Activated CD8-positive, alpha-beta memory T cell treated with anti-CD3 and anti-CD28 coated beads, Interleukin-2, amount 50 U/mL, for 24 hours (primary cell): ENCODE results near the gene NUP205.
A peak's percentile ranks its signal among the peaks of the same experiment; 100 is the strongest.
"Not testable (repeated sequence)": the region's sequence is repeated elsewhere in the genome, so short reads cannot be mapped to it uniquely, and the experiment has no call there.

Experiments used
- DNase-seq: peaks from one replicate; pipeline ENCODE4 v3.0.0-alpha.2; 2020; ENCODE audit errors: extremely low read depth

NUP205 gene

DNA sequence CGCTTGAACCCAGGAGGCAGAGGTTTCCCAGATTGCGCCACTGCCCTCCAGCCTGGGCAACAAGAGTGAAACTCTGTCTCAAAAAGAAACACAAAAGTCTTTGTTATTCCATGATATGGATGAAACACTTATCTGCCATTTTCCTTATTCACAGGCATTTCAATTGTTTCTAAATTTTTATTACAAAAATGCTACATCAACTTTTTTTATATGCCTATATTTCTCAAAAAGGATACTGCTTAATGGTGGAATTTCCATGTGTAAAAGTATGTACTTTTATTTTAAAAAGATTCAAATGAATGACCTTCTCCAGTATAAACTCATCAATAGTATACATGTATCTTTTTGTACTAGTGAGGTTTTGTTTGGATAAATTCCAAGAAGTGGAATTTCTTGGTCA, 62.7 kb downstream of the NUP205 start:
- DNase-seq, result no peak

DNA sequence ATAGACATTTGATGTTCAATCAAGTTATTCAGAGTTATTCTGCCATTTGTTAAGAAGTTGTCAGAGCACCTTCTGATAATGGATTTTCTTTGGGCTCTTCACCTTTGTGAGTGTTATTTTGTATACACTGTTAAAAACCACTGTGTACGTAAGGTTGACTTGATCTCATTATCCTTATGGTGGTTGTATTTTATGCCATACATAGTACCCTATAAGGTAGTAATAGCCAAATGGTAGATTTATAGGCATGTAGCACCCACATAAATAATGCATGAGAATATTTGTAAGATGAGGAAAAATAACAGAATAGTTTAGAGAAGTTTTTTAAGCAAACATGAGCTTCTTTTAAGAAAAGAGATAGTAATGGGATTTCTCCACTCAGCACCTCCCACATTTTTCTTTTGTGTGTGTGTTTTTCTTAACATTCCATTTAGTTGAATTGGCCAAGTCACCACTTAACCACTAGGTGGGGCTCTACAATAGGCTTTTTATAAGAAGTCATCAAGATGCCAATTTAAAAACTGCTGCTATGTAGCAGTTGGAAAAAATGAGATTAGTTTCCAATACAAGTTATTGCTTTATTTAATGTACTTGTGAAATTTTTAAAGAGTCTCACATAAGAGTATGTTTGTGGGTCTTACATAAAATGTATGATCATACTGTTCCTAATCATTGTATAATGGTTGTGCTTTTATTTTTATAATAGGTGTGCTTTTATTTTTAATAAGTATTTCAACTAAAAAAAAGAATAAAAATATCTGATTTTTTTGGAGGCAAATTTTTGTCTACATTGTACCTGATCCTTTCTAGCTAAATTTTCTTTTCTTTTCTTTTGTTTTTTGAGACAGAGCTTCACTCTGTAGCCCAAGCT, 63.5 kb downstream of the NUP205 start:
- DNase-seq, result no peak

DNA sequence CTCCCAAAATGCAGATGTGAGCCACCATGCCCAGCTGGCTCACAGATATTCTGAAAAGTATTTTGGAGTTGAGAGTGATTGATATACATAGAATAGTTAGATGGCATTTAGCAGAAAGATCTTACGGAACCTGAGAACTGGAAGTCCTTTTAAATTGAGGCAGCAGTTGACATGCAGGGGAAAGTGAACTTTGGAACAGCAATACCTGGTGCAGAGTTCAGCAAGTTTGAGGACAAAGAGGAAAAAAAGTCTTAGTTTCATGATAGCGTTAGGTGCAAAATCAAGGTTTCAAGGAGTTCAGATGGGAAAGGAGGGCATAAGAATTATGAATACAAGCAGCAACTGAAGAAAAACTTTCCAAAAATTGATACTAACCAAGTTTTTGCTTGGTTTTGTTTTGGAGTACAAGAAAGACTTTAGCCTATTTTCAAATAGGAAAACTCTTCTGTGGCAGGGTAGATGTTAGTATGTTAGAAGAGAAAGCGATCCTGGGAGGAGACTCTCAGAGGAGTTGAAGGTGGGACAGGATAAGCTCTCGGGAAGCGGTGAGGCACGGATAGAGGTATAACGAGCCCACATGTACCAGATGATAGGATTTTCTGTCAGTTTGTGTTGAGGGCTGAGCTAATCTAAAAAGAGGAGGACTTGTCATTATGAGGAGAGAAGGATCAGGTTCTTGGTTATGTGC, 76.6 kb downstream of the NUP205 start:
- DNase-seq, result no peak

DNA sequence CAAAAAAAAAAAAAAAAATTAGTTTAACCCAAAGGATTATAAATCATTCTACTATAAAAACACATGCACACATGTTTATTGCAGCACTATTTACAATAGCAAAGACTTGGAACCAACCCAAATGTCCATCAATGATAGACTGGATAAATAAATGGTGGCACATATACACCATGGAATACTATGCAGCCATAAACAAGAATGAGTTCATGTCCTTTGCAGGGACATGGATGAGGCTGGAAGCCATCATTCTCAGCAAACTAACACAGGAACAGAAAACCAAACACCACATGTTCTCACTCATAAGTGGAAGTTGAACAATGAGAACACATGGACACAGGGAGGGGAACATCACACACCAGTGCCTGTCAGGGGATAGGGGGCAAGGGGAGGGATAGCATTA, 82.0 kb downstream of the NUP205 start:
- not testable (repeated sequence) for DNase-seq

DNA sequence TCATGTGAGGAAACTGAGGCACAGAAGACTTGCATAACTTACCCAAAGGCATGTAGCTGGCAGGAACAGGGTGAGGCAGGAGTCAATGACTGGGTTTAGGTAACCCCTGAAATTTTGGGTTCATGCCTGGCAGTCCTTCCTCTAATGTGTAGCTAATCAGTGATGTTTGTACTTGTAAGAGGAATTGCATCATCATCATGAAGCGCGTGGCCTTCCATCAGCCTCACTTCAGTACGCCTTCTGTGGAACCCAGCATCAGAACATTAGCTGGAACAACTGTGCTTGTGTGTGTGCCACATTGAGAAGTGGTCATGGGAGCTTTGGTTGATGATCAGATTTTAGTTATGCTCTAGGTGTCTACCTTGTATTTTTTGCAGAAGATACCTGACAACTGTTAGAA, 86.4 kb downstream of the NUP205 start:
- DNase-seq, result no peak

DNA sequence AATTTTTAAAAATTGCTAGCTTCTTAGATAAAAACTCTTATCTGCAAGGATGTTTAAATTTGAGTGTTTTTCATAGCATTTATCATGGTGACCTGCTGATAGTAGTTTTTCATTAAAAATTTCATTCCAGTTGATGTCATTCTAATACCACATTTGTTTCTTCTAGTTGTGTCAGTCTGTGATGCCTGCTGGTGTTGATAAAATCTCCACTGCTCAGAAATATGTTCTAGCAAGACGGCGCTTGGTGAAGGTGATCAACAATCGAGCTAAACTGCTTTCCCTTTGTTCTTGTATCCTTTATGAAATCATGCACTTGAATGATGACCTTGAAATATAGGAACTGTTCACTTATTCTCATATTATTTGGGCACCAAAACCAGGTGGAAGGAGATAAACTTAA, 87.0 kb downstream of the NUP205 start:
- no peak for DNase-seq

DNA sequence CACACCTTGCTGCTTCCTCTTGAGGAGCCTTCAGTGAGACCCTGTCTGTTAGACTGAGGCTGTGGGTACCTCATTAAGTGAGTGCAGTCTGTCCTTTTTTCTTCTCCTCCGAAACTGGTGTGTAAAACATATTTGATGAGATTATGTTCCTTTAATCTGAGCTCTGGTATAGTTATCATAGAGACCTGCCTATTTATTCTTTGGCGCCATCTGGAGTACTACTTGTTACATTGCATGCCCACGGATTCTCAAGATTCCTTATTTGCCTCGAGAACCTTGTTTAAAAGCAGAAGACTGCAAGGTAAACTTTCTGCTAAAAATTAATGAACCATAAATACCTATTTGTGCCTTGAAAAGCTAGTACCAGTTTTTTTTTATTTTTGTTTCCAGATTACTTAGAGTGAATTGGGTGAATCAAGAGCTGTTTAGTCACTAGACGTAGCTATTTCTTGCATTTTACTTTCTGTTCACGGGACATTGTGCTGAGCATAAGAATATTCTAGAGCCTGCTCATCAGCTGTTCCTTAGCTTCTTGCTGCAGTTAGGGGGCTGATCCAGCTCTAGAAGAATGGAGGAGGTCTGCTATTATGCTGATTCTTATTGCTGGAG, 87.7 kb downstream of the NUP205 start:
- DNase-seq, result no peak

DNA sequence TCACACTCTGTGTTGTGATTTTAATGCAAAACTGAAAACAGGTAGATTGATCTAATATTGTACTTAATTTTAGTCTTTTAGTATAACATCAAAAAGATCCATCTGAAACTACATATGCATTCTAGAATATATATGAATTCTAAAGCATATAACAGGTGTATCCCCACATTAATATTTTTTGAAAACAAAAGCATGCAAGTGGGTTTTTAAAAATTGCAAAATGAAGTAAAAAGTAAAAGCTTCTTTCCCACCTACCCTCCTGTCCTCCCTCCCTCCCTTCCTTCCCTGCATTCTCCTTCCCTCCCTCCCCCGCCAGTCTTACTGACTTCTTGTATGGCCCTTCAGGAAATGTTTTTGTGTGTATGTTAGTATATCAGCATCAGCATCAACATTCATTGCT, 90.0 kb downstream of the NUP205 start:
- DNase-seq, result no peak

DNA sequence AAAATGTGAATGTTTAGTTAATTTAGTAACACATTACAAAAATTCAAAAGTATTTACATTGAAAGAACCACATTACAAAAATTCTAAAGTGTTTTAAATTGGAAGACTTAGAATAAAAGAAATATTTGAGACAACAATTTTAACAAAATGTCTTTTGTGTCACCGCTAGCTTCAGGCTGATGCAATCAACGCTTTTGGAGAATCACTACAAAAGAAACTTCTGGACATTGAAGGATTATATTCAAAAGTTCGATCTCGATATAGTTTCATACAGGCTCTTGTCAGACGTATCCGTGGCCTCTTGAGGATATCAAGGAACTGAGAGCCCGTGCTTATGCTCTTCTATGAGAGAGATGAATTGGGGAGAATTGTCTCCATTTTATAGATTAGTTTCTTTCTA, 90.5 kb downstream of the NUP205 start:
- no peak for DNase-seq

DNA sequence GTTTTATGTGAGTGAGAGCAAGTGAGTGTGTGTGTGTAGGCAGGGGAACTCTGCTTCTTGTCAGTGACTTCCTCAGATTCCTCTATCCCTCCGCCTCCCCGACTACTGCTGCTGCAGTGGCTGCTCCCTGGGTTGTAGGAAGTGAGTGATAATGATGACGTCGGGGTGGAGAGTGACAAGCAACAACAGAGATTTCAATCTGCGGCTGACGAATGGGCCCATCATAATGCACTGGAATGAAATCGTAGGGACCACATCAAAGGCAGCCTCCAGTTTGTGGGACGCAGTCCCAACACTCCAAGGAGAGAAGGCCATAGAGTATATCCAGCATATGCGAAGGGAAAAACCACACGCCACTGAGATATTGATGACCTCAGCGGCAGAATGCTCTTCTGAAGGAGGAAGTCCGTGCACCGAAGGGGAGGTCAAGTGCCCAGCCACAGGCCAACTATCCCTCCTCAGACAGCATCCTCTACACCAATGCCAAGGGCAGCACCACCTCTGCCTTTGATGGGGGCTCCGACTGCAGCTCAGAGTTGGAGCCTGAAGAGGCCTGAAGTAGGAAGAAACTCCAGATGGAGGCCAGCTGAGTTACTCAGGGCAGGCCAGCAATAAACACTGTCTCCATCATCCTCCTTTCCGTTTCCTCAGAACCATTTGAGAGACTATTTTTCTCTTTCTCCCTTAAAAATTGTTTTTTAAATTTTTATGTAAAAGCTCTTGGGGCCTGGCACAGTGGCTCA, 93.3 kb downstream of the NUP205 start:
- no peak for DNase-seq

DNA sequence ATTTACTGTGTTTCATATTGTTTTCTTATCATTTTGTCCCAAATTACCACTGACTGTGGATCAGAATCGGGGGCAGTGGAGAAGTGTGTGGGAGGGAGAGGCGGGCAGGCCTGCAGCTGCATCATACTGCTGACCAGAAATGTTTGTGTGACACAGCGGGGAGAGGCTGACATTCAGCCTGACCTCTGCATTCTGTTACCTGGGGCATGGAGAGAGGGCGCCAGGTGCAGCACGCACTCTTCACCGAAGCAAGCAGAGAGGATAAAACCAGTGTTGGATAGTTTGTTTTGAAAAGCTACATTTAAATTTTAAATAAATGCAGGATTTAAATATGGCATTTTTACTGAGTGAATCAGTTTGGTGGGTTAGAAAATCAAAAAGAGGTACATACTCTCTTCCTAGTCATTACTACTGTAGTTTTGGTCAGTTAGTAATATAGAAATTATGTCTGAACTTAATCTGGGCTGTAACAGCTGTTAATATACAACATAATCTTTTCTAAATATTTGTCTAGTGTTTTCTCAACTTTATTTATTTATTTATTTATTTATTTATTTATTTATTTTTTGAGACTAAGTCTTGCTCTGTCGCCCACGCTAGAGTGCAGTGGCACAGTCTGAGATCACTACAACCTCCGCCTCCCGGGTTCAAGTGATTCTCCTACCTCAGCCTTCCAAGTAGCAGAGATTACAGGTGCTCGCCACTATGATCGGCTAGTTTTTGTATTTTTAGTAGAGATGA, 95.8 kb downstream of the NUP205 start:
- no peak for DNase-seq

DNA sequence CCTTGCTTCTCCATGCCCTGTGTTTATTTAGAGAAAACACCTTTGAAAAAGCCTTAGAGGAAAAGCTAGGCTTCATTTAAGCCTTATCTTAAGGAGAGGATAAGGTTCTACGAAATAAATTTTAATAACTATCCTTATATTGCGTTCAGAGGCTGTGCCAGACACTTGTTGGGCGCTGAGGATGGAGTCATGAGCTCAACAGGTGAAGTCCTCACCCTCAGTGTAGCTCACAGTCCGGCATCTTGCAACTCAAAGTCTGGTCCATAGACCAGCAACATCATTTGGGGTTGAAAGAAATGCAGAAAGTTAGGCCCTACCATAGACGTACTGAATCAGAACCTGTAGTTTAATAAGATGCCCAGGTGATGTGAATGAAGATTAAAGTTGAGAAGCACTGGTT, 100.8 kb downstream of the NUP205 start:
- DNase-seq, result no peak

DNA sequence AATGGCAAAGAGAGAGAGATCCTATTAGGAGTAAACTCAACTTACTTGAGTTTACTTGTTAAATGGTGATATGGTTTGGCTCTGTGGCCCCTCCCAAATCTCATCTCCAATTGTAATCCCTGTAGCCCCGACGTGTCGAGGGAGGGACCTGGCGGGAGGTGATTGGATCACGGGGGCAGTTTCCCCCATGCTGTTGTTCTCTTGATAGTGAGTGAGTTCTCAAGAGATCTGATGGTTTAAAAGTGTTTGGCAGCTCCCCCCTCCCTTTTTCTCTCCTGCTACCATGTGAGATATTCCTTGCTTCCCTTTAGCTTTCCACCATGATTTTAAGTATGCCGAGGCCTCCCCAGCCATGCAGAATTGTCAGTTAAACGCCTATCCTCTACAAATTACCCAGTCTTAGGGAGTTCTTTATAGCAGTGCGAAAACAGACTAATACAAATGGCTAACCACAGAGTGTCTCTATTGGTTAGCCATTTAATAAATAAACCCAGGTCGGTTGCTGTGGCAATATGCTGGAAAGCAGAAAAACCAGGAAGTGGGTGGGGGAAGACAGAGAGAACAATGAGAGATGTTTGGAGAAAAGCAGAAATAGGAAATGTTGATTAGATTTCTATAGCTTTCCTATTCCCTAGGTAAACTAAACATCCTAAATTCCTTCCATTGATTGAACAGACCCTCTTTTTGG, 101.6 kb downstream of the NUP205 start:
- no peak for DNase-seq

DNA sequence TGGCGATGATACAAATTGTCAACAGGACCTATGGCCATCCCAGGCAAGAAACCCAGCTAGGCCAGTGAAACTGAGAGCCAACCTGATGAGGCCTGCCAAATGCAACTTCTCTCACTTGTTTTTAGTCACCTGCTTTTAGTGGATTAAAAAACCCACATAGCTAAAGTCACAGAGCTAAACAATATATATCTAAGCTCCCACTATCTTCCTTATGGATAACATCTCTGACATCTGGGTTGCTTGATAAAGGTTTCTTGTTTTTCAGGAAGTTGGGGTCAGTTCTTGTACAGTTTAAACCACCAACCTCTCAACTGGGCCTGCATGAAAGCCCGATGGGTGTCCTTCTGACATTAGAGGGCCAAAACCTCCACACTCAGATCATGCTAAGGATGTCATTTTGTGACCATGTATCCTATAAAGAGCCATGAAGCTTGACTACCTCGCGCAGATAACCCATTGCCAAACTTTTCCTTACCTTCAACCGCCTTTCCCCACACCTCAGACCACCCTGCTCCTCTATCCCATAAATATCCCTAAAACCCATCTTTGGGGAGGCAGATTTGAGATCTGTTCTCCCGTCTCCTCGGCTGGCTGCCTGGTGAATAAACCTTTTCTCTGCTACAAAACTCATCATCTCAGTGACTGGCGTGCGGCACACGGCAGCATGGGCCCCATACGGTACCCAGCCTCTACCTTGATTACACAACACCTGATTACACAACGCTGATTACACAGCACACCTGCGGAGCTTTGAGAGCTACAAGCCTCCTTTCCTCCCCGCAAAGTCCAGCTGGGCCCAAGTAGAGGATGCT, 103.8 kb downstream of the NUP205 start:
- DNase-seq, result no peak

DNA sequence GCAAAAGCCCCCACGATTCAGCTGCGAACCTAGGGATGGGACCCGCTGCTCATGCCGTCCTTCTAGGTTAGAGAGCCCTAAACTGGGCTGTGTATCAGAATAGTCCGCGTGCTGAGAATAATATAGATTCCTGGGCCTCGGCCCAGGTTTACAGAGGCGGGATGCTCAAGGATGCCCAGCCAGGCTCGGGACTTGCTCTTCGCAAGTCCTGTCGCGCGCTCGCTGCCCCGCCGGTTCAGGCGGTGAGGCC, 104.3 kb downstream of the NUP205 start:
- no peak for DNase-seq

DNA sequence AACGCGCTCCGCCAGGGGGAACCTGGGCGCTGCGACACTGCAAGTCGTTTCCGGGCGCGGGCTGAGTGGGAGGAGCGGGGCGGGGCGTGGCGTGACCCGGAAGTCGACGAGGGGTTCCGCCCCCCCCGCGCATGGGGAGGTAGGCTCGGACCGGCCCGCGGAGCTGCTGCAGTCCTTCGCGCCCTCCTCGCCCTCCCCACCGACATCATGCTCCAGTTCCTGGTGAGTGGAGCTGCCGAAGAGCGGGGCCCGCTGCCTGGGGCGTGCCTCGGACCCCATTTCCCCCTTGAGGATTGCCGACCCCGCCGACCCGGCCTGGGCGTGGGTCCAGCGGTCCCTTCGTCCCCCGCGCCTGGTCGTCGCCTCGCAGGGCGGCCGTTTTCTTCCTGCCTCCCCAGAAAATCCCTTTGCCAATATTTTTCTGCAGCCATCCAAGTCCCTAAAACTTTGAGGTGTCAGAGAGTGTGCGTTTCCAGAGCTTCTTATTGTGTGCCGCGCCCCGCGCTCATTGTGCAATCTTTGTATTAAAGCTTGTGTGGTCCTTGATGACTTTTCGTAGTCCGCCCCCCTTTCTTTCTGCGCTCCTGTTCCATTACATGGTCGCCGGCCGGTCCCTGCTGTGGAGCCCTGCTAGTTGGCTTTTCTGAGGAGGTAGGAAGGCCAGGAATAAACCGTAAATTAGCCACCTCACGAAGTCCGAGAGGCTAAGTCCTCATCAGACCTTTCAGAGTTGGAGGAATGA, 104.8 kb downstream of the NUP205 start, which contains the start of gene STMP1:
STMP1 (plus strand) TSS at position 142 of the 742 bp plus-strand sequence.
- peak; percentile 87 for DNase-seq

DNA sequence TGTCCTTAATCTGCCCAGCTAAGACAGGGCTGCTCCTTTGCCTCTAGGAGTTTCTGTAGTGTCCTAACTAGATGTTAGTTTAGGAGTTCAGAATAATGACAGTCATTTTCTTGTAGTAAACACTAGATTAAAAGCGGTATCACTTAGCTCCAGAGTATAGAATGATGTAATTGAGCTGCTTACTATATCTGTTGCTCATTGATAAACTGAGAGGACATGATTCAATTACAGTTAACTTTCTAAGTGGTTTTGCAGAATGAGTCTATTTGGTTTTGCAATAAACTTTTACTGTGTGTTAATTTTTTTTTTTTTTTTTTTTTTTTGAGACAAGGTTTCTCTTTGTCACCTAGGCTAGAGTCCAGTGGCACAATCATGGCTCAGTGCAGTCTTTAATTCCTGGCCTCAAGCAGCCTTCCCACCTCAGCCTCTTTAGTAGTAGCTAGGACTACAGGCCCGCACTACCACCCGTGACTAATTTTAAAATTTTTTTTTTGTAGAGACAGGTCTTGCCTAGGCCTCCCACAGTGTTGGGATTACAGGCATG, 106.4 kb downstream of the NUP205 start:
- DNase-seq, result no peak

DNA sequence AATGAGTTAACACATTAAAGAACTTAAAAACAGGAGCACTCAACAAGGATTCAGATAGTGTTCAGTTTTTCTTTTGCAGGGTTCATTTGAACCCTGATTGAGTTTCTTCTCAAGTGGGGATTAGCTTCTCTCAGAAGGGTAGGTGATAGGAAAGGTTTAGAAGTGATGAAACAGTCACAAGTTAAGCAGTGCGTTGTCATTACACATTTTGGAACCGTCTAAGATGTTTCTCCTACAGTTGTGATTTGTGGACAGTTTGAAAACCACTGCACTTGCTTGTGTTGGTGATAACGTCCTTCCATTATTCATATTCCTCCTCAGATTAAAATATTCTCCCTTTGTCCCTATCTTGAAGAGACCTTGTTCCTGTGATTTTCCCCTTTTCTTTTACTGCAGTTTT, 107.3 kb downstream of the NUP205 start:
- no peak for DNase-seq

DNA sequence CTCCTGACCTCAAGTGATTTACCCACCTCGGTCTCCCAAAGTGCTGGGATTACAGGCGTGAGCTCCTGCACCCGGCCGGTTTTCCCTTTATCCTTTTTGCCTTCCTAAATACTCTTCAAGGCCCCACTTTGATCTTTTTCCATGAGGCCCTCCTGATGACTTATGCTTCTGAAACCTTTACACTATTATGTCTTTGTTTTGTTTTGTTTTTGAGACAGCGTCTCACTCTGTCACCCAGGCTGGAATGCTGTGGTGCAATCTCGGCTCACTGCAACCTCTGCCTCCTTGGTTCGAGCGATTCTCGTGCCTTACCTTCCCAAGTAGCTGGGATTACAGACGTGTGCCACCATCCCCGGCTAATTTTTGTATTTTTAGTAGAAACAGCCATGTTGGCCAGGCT, 108.4 kb downstream of the NUP205 start:
- DNase-seq, result no peak
